Muscle layer of duodenum (tissue), 2 donors: ENCODE measurements around the gene SLC38A3.
"Not testable (repeated sequence)": the region's sequence is repeated elsewhere in the genome, so short reads cannot be mapped to it uniquely, and the experiment has no call there.

Source experiments
- H3K27ac ChIP-seq: one replicate; pipeline ENCODE4 v1.7.0; 2013; ENCODE audit warnings: mild to moderate bottlenecking, low read length
- H3K27me3 ChIP-seq: one replicate; pipeline ENCODE4 v1.7.0; 2013; ENCODE audit warnings: low read depth, mild to moderate bottlenecking, control low read depth, low read length
- H3K36me3 ChIP-seq, 2 donors: one replicate each; pipeline ENCODE4 v1.7.0; 2013; ENCODE audit warnings: low read length in 2 of 2, control low read depth in 1 of 2, mild to moderate bottlenecking in 1 of 2; ENCODE audit not compliant: insufficient read depth in 2 of 2, control insufficient read depth in 1 of 2
- H3K4me1 ChIP-seq, 2 donors: one replicate each; pipeline ENCODE4 v1.7.0; 2013; ENCODE audit warnings: low read length in 2 of 2, mild to moderate bottlenecking in 2 of 2, control low read depth in 1 of 2, moderate library complexity in 1 of 2; ENCODE audit not compliant: insufficient read depth in 2 of 2, control insufficient read depth in 1 of 2
- H3K4me3 ChIP-seq, 2 donors: one replicate each; pipeline ENCODE4 v1.7.0; 2013; ENCODE audit warnings: low read length in 2 of 2, low read depth in 1 of 2, mild to moderate bottlenecking in 1 of 2
- H3K9me3 ChIP-seq, 2 donors: one replicate each; pipeline ENCODE4 v1.7.0; 2013; ENCODE audit warnings: low read length in 2 of 2, control low read depth in 1 of 2, mild to moderate bottlenecking in 1 of 2; ENCODE audit not compliant: control insufficient read depth in 1 of 2
- donor health status: healthy.

The SLC38A3 gene

GRCh38 chr3:50258979-50259378 is 53.9 kb downstream of the SLC38A3 start:
- peaks cover 6 to 19% of the 10 kb centered on the region in 2 donors for H3K4me1 ChIP-seq
- no peak overlapping the region for H3K4me3 ChIP-seq
- H3K27me3 ChIP-seq: no peaks in the 10 kb centered on the region
- H3K9me3 ChIP-seq: no peaks in the 10 kb centered on the region
- peak overlapping the region; percentile 63 for H3K27ac ChIP-seq
- peaks cover 25 to 43% of the 10 kb centered on the region in 2 donors for H3K36me3 ChIP-seq

- Histone ChIP-seq H3K27ac (peak overlapping the region; percentile 63), H3K27me3 (no peaks in the 10 kb centered on the region), H3K4me1 (peaks cover 9 to 24% of the 10 kb centered on the region in 2 donors), H3K4me3 (peak overlapping the region in 1 of 2 donors; percentile 25), H3K9me3 (no peaks in the 10 kb centered on the region), H3K36me3 (peaks cover 19 to 38% of the 10 kb centered on the region in 2 donors)
Measured at GRCh38 chr3:50259432-50260026, 54.5 kb downstream of the SLC38A3 start.

- Histone ChIP-seq H3K9me3 (no peaks in the 10 kb centered on the region), H3K36me3 (peaks cover 19 to 30% of the 10 kb centered on the region in 2 donors), H3K4me1 (peaks cover 14 to 29% of the 10 kb centered on the region in 2 donors), H3K27me3 (no peaks in the 10 kb centered on the region), H3K4me3 (peak overlapping the region; percentile 18 to 57), H3K27ac (peak overlapping the region; percentile 49)
Measured at GRCh38 chr3:50260027-50260941, 55.2 kb downstream of the SLC38A3 start.

GRCh38 chr3:50260942-50261441 is 55.9 kb downstream of the SLC38A3 start:
- Histone ChIP-seq H3K9me3 (no peaks in the 10 kb centered on the region), H3K36me3 (peaks cover 19 to 27% of the 10 kb centered on the region in 2 donors), H3K4me3 (peak overlapping the region in 1 of 2 donors; percentile 57), H3K27me3 (no peaks in the 10 kb centered on the region), H3K4me1 (peaks cover 20 to 36% of the 10 kb centered on the region in 2 donors), H3K27ac (peak overlapping the region; percentile 49)

- Histone ChIP-seq H3K36me3 (peaks cover 15 to 22% of the 10 kb centered on the region in 2 donors), H3K27ac (peak overlapping the region; percentile 49), H3K9me3 (no peaks in the 10 kb centered on the region), H3K4me1 (peaks cover 24 to 41% of the 10 kb centered on the region in 2 donors), H3K27me3 (no peaks in the 10 kb centered on the region), H3K4me3 (peak overlapping the region in 1 of 2 donors; percentile 57)
Measured at GRCh38 chr3:50261505-50261904, 56.4 kb downstream of the SLC38A3 start.

- not testable (repeated sequence) for H3K4me3 ChIP-seq, H3K27me3 ChIP-seq, H3K9me3 ChIP-seq, H3K27ac ChIP-seq
- Histone ChIP-seq H3K36me3 (peaks cover 8 to 15% of the 10 kb centered on the region in 2 donors), H3K4me1 (peaks cover 29 to 46% of the 10 kb centered on the region in 2 donors)
Measured at GRCh38 chr3:50262200-50262599, 57.1 kb downstream of the SLC38A3 start.

- peaks cover 3 to 10% of the 10 kb centered on the region in 2 donors for H3K36me3 ChIP-seq
- H3K27me3 ChIP-seq: no peaks in the 10 kb centered on the region
- H3K27ac ChIP-seq: no peak overlapping the region
- H3K4me3 ChIP-seq: no peak overlapping the region
- no peaks in the 10 kb centered on the region for H3K9me3 ChIP-seq
- H3K4me1 ChIP-seq: peaks cover 29 to 49% of the 10 kb centered on the region in 2 donors
Measured at GRCh38 chr3:50262778-50263177, 57.7 kb downstream of the SLC38A3 start.

GRCh38 chr3:50263478-50264382 is 58.7 kb downstream of the SLC38A3 start:
- H3K27ac ChIP-seq: peak overlapping the region; percentile 87
- no peaks in the 10 kb centered on the region for H3K9me3 ChIP-seq
- peaks cover 36 to 58% of the 10 kb centered on the region in 2 donors for H3K4me1 ChIP-seq
- H3K36me3 ChIP-seq: peaks cover 0 to under 1% of the 10 kb centered on the region in 2 donors
- no peaks in the 10 kb centered on the region for H3K27me3 ChIP-seq
- H3K4me3 ChIP-seq: peak overlapping the region in 1 of 2 donors; percentile 40

GRCh38 chr3:50264383-50264963 is 59.4 kb downstream of the SLC38A3 start:
- Histone ChIP-seq H3K4me1 (peaks cover 33 to 62% of the 10 kb centered on the region in 2 donors), H3K9me3 (no peaks in the 10 kb centered on the region), H3K4me3 (peak overlapping the region in 1 of 2 donors; percentile 40), H3K27me3 (no peaks in the 10 kb centered on the region), H3K27ac (peak overlapping the region; percentile 87), H3K36me3 (no peaks in the 10 kb centered on the region)

- peak overlapping the region in 1 of 2 donors; percentile 27 for H3K4me3 ChIP-seq
- H3K27ac ChIP-seq: peak overlapping the region; percentile 87
Measured at GRCh38 chr3:50264964-50265485, 60.0 kb downstream of the SLC38A3 start.

More at GRCh38 chr3:50264964-50265485, 60.0 kb downstream of the SLC38A3 start:
- Histone ChIP-seq H3K4me1 (peaks cover 33 to 58% of the 10 kb centered on the region in 2 donors), H3K36me3 (no peaks in the 10 kb centered on the region), H3K9me3 (no peaks in the 10 kb centered on the region), H3K27me3 (no peaks in the 10 kb centered on the region)
